Measurements from ENCODE around the gene ZNF559.
"Not testable (repeated sequence)": the region's sequence is repeated elsewhere in the genome, so short reads cannot be mapped to it uniquely, and the experiment has no call there.

The ZNF559 gene

GRCh38 chr19:9323919-9324583 is at the start of gene ZNF559:
ZNF559 (plus strand) TSS chr19:9324179; CDS start chr19:9338550, 14,371 bp downstream.
- Mint-ChIP-seq H3K9me3 (peaks cover 32 to 42% of the 10 kb centered on the region in 2 donors), H3K27me3 (no peaks in the 10 kb centered on the region), H3K27ac (peak within 1 kb of the TSS; percentile 98), H3K4me3 (peak within 1 kb of the TSS; percentile 95 to 96), H3K4me1 (peaks cover 24% of the 10 kb centered on the region)
- peak; percentile 98 for ATAC-seq
- DNase-seq, result peak; percentile 96 to 98

DNA sequence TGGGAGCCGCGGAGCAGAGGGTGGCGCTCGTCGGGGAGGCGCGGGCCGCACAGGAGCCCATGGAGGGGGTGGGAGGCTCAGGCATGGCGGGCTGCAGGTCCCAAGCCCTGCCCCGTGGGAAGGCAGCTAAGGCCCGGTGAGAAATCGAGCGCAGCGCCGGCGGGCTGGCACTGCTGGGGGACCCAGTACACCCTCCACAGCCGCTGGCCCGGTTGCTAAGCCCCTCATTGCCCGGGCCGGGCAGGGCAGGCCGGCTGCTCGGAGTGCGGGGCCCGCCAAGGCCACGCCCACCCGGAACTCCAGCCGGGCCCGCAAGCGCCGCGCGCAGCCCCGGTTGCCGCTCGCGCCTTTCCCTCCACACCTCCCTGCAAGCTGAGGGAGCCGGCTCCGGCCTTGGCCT is 40.5 kb upstream of the ZNF559 start:
- H3K9me3 Mint-ChIP-seq, result peaks cover 33 to 49% of the 10 kb centered on the region in 2 donors
- not testable (repeated sequence) for ATAC-seq, H3K27ac Mint-ChIP-seq, H3K4me1 Mint-ChIP-seq
- DNase-seq, result peak; percentile 30 to 33
- peaks cover 16% of the 10 kb centered on the region for H3K27me3 Mint-ChIP-seq
- H3K4me3 Mint-ChIP-seq, result peak overlapping the region; percentile 66 to 70

GRCh38 chr19:9289231-9289884 is 34.6 kb upstream of the ZNF559 start:
- H3K27me3 Mint-ChIP-seq, result no peaks in the 10 kb centered on the region
- DNase-seq (no peak), ATAC-seq (no peak)
- peaks cover 39 to 51% of the 10 kb centered on the region in 2 donors for H3K9me3 Mint-ChIP-seq
- no peak overlapping the region for H3K27ac Mint-ChIP-seq
- no peak overlapping the region for H3K4me3 Mint-ChIP-seq
- no peaks in the 10 kb centered on the region for H3K4me1 Mint-ChIP-seq

DNA sequence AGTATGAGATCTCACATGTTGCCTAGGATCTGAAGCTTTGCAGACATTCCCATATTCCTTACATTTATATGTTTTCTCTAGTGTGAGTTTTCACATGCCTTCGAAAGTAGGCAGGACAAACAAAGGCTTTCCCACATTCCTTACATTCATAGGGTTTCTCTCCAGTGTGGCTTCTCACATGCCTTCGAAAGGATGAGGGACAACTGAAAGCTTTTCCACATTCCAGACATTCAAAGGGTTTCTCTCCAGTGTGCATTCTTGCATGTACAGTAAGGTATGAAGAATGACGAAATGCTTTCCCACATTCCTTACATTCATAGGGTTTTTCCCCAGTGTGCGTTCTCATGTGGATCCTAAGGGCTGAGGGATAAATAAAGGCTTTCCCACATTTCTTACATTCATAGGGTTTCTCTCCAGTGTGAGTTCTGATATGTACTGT is 28.5 kb upstream of the ZNF559 start:
- Mint-ChIP-seq H3K4me1 (no peaks in the 10 kb centered on the region), H3K9me3 (peaks cover 57 to 71% of the 10 kb centered on the region in 2 donors), H3K4me3 (no peak overlapping the region), H3K27me3 (no peaks in the 10 kb centered on the region), H3K27ac (no peak overlapping the region)
- no peak for ATAC-seq
- DNase-seq, result no peak

- H3K9me3 Mint-ChIP-seq, result peaks cover 64 to 76% of the 10 kb centered on the region in 2 donors
- no peak for ATAC-seq
- H3K4me3 Mint-ChIP-seq, result no peak overlapping the region
- no peaks in the 10 kb centered on the region for H3K4me1 Mint-ChIP-seq
- DNase-seq, result no peak
- no peaks in the 10 kb centered on the region for H3K27me3 Mint-ChIP-seq
- H3K27ac Mint-ChIP-seq, result no peak overlapping the region
Observed at GRCh38 chr19:9296336-9296735, 27.6 kb upstream of the ZNF559 start.

DNA sequence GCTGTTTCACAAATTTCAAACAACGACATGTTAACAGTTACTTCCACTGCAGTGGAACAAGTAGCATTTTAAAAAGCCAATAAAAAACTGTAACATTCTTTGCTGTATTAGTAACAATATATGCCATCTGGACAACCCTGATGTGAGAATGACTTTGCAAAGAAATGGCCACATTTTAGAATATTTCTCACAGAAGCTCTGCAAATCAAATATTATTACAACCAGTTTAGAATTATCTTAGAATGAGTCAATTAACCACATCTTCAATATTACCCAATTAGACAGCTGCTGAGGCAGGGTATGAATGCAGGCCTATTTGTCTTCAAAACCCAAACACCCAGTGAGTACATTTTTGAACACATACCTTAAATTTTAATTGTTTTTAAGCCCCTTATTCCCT is 17.5 kb upstream of the ZNF559 start:
- Mint-ChIP-seq H3K4me1 (peaks cover 24% of the 10 kb centered on the region), H3K27me3 (no peaks in the 10 kb centered on the region), H3K4me3 (no peak overlapping the region), H3K27ac (no peak overlapping the region), H3K9me3 (peaks cover 27 to 41% of the 10 kb centered on the region in 2 donors)
- ATAC-seq (no peak), DNase-seq (no peak)

DNA sequence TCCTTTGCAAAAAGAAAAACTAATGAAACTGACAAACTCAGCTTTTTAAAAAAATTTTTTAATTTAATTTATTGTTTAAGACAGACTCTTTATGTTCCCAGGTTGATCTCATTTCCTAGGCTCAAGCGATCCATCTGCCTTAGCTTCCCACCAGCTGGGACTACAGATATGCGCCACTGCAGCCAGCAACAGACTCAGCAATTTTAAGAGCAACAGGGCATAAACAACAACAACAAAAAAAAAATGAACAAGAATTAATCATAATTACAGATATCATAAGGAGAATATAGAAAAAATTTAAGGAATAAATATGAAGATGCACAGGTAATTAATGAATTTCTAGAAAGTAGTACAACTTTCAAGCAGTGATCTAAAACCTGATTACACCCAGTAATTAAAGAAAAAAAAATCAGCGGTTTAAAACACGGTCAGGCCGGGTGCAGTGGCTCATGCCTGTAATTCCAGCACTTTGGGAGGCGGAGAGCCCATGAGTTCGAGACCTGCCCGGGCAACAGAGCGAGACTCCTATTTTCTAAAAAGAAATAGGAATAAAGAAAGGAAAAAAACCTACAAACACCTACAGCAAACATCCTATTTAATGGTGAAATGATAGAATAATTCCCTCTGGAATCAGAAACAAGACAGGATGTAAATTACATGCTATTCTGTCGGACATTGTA is 15.7 kb upstream of the ZNF559 start:
- peaks cover 24% of the 10 kb centered on the region for H3K4me1 Mint-ChIP-seq
- peaks cover 14 to 38% of the 10 kb centered on the region in 2 donors for H3K9me3 Mint-ChIP-seq
- DNase-seq, result no peak
- ATAC-seq, result no peak
- no peaks in the 10 kb centered on the region for H3K27me3 Mint-ChIP-seq
- H3K4me3 Mint-ChIP-seq, result peak overlapping the region; percentile 83 to 93
- H3K27ac Mint-ChIP-seq, result no peak overlapping the region

- H3K4me3 Mint-ChIP-seq, result peak within 1 kb of the TSS; percentile 83 to 93
- no peaks in the 10 kb centered on the region for H3K27me3 Mint-ChIP-seq
- peaks cover 24% of the 10 kb centered on the region for H3K4me1 Mint-ChIP-seq
- DNase-seq (peak; percentile 97 to 99), ATAC-seq (peak; percentile 96)
- H3K9me3 Mint-ChIP-seq, result peaks cover 13 to 37% of the 10 kb centered on the region in 2 donors
- peak within 1 kb of the TSS; percentile 94 to 97 for H3K27ac Mint-ChIP-seq
Observed at GRCh38 chr19:9309139-9309973, 14.6 kb upstream of the ZNF559 start, which contains the start of gene ZNF699. ZNF699 (minus strand) TSS chr19:9309838; CDS start chr19:9305119, 4,719 bp downstream.

DNA sequence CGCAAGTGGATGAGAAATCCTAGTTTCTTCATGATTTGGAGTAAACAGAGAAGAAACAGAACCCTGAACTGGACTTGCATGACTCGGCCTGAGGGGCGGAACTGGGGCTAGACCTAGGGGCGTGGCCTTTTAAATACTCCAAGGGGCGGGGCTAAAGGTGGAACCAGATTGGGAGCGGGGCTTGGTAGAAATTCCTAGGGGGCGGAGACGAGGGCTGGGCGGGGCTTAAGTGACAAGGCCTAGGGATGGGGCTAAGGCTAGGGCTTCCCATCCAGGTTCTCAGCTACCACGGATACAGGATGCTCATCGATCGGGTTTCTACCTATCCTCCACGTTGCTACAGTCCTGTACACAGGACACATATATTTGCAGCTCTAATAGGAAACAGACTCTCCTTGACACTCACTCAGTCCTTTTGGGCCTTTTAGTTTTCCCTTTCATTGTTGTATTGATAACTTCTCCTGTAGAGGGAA is 14.0 kb upstream of the ZNF559 start:
- H3K4me3 Mint-ChIP-seq, result peak overlapping the region; percentile 83 to 93
- DNase-seq (no peak), ATAC-seq (peak; percentile 69)
- no peaks in the 10 kb centered on the region for H3K27me3 Mint-ChIP-seq
- H3K4me1 Mint-ChIP-seq, result peaks cover 24% of the 10 kb centered on the region
- H3K27ac Mint-ChIP-seq, result peak overlapping the region; percentile 94 to 97
- H3K9me3 Mint-ChIP-seq, result peaks cover 12 to 38% of the 10 kb centered on the region in 2 donors

- peaks cover 16 to 60% of the 10 kb centered on the region in 2 donors for H3K9me3 Mint-ChIP-seq
- H3K4me1 Mint-ChIP-seq, result peaks cover 10% of the 10 kb centered on the region
- no peak overlapping the region for H3K4me3 Mint-ChIP-seq
- ATAC-seq, result no peak
- H3K27me3 Mint-ChIP-seq, result no peaks in the 10 kb centered on the region
- H3K27ac Mint-ChIP-seq, result no peak overlapping the region
- DNase-seq, result no peak
Observed at GRCh38 chr19:9313756-9314155, 10.2 kb upstream of the ZNF559 start.

DNA sequence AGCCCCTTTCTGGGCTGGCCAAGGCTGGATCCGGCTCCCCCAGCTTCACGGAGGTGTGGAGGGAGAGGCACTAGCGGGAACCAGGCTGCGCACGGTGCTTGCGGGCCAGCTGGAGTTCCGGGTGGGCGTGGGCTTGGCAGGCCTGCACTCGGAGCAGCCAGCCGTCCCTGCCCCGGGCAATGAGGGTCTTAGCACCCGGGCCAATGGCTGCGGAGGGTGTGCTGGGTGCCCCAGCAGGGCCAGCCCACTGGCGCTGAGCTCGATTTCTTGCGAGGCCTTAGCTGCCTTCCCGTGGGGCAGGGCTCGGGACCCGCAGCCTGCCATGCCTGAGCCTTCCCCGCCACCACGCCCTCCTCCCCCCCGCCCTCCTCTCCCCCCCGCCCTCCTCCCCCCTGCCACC is 2.6 kb upstream of the ZNF559 start:
- no peak overlapping the region for H3K4me3 Mint-ChIP-seq
- ATAC-seq (no peak), DNase-seq (no peak)
- no peaks in the 10 kb centered on the region for H3K27me3 Mint-ChIP-seq
- no peak overlapping the region for H3K27ac Mint-ChIP-seq
- H3K4me1 Mint-ChIP-seq, result peaks cover 20% of the 10 kb centered on the region
- peaks cover 22 to 48% of the 10 kb centered on the region in 2 donors for H3K9me3 Mint-ChIP-seq

- ATAC-seq, H3K27me3 Mint-ChIP-seq, H3K27ac Mint-ChIP-seq, DNase-seq, H3K4me3 Mint-ChIP-seq: not testable (repeated sequence)
- Mint-ChIP-seq H3K4me1 (peaks cover 20% of the 10 kb centered on the region), H3K9me3 (peaks cover 22 to 44% of the 10 kb centered on the region in 2 donors)
Observed at GRCh38 chr19:9321756-9322155, 2.2 kb upstream of the ZNF559 start.

DNA sequence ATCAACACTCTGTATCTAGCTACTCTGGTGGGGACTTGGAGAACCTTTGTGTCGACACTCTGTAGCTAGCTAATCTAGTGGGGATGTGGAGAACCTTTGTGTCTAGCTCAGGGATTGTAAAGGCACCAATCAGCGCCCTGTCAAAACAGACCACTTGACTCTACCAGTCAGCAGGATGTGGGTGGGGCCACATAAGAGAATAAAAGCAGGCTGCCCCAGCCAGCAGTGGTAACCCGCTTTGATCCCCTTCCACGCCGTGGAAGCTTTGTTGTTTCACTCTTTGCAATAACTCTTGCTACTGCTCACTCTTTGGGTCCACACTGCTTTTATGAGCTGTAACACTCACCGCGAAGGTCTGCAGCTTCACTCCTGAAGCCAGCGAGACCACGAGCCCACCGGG is 1.8 kb upstream of the ZNF559 start:
- Mint-ChIP-seq H3K4me3 (peak overlapping the region in 1 of 2 donors; percentile 55), H3K9me3 (peaks cover 22 to 39% of the 10 kb centered on the region in 2 donors), H3K4me1 (peaks cover 20% of the 10 kb centered on the region)
- not testable (repeated sequence) for H3K27me3 Mint-ChIP-seq, DNase-seq, H3K27ac Mint-ChIP-seq, ATAC-seq

DNA sequence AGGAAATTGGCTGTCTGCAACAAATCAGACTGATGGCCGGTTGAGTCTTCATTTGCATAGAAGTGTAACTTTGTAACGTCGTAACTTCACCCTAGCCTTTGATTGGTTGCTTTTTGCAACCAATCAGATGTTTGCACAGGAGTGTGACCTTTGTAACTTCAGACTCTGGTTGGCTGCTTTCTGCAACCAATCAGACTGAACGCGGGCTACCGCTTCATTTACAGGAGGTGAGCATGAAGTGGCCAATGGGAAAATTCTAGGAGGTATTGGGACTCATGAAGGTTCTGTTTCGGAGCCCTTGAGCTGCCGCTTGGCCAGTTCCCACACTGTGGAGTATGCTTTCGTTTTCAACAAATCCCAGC is 441 bp upstream of the ZNF559 start:
- H3K27me3 Mint-ChIP-seq, result no peaks in the 10 kb centered on the region
- ATAC-seq (peak; percentile 73), DNase-seq (peak in 1 of 2 donors; percentile 79)
- peak overlapping the region; percentile 95 to 96 for H3K4me3 Mint-ChIP-seq
- H3K27ac Mint-ChIP-seq, result peak overlapping the region; percentile 98
- peaks cover 32 to 42% of the 10 kb centered on the region in 2 donors for H3K9me3 Mint-ChIP-seq
- peaks cover 24% of the 10 kb centered on the region for H3K4me1 Mint-ChIP-seq

DNA sequence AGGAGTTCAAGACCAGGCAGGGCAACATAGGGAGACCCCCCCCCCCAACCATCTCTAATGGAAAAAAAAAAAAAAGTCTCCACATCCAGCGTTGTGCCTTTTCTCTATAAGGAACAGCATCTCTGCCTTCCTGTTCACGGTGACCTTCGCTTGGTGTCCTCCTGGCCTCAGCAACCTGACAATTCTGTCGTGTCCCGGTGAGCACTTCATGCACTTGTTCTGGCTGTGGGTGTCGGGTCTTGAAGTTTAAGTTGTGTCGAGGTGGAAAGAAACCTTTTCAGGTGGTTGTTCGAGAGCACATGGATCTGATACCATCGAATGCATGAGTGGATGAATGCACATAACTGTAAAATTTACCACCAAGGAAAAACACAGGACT is 594 bp downstream of the ZNF559 start:
- no peak for ATAC-seq
- no peak for DNase-seq
- Mint-ChIP-seq H3K27me3 (no peaks in the 10 kb centered on the region), H3K4me1 (peaks cover 24% of the 10 kb centered on the region), H3K4me3 (peak overlapping the region; percentile 95 to 96), H3K27ac (peak overlapping the region; percentile 98), H3K9me3 (peaks cover 32 to 42% of the 10 kb centered on the region in 2 donors)
